Heart left ventricle (tissue), 13 donors: ENCODE data around the gene SLC4A1AP.

Experiments
- CTCF ChIP-seq, 12 donors: fragments of 200-600 bp; sonication (generic) in 4 of 12; IDR thresholded peaks; one replicate each; pipeline versions ENCODE4 v1.5.0 to v1.8.0; 2018 to 2022; ENCODE audit warnings: antibody characterized with exemption in 12 of 12, mild to moderate bottlenecking in 5 of 12
- POLR2A ChIP-seq, 2 donors: fragments of 450-650 bp; IDR thresholded peaks; one replicate each; pipeline ENCODE4 v1.6.1; 2017; ENCODE audit warnings: antibody characterized with exemption in 2 of 2, mild to moderate bottlenecking in 2 of 2, moderate library complexity in 2 of 2
- donor health status: ischemic (EF 13 %, LVEDD 7.1; RV severe dilation, severe dysfunction).
- donor health status: DM: no; HTN: yes; CAD: no.
- donor health status: DM: no; HTN: no; CAD: no.
- donor health status: ischemic (EF 25% LVEDD 6.9; RV normal size, moderate dysfunction).
- donor health status: ischemic (EF 25% LVEDD 5.7; RV mildly dilated, moderate dysfunction).
- donor health status: ischemic (EF 35%, LVEDD 5.7; RV mildly dilated, moderate dysfunction).
- donor health status: nonischemic (EF 11% LVEDD 7.7; RV severe dilation, severe dysfunction).
- donor health status: DM: yes; HTN: yes; CAD: no.
- donor health status: PGD.
- donor health status: ischemic (EF 29% LVEDD 5.4; RV normal size, mild dysfunction).
- donor health status: nonischemic (EF 23%, LVEDD 6.1; RV moderate dilation, normal function).

- TF ChIP-seq POLR2A (IDR thresholded peaks at IDR 0.05) (no peak), CTCF (IDR thresholded peaks at IDR 0.05) (no peak)
These were observed 8.3 kb upstream of the SLC4A1AP start for GRCh38 chr2:27655155-27655951.
